ENCODE data around the gene FARS2. TPM values are rescaled to one million over a fixed set of nuclear protein-coding genes. Genes with fewer than 3 reads are reported as not detected.
A peak's percentile ranks its signal among the peaks of the same experiment; 100 is the strongest.

The FARS2 gene
- total RNA-seq, 4 donors from 2014 or later, result 16.4 to 26.1 (median 21.4) TPM

GRCh38 chr6:5671601-5672559 is 410.6 kb downstream of the FARS2 start:
- TF ChIP-seq EP300 (IDR thresholded peaks at IDR 0.05) (no peak), POLR2A (IDR thresholded peaks at IDR 0.05) (no peak), CTCF (IDR thresholded peaks at IDR 0.05) (no peak)
- WGBS, 2 donors, result 88 to 90% methylated on average over 22 of the region's 22 CpGs
- H3K27ac ChIP-seq, result peak overlapping the region in 1 of 4 donors; percentile 8
- DNase-seq (ENCODE audit: low spot score in 2 of 2), result no peak
- H3K4me1 ChIP-seq, result peaks cover 0 to 29% (median 3%) of the 10 kb centered on the region in 4 donors
- no peaks in the 10 kb centered on the region for H3K27me3 ChIP-seq
- no peaks in the 10 kb centered on the region for H3K9me3 ChIP-seq
- H3K36me3 ChIP-seq, result no peaks in the 10 kb centered on the region
- H3K4me3 ChIP-seq, result no peak overlapping the region

GRCh38 chr6:5672581-5673011 is 411.3 kb downstream of the FARS2 start:
- 55 to 61% methylated on average over 3 of the region's 3 CpGs for WGBS, 2 donors
- Histone ChIP-seq H3K9me3 (no peaks in the 10 kb centered on the region), H3K36me3 (no peaks in the 10 kb centered on the region), H3K27me3 (no peaks in the 10 kb centered on the region), H3K4me1 (peaks cover 0 to 29% (median 3%) of the 10 kb centered on the region in 4 donors), H3K4me3 (no peak overlapping the region), H3K27ac (peak overlapping the region in 1 of 4 donors; percentile 8)
- DNase-seq (ENCODE audit: low spot score in 2 of 2), result no peak
- no peak for TF ChIP-seq EP300 (IDR thresholded peaks at IDR 0.05)

GRCh38 chr6:5673019-5673790 is 411.9 kb downstream of the FARS2 start:
- Histone ChIP-seq H3K36me3 (no peaks in the 10 kb centered on the region), H3K27ac (no peak overlapping the region), H3K9me3 (no peaks in the 10 kb centered on the region), H3K27me3 (no peaks in the 10 kb centered on the region), H3K4me1 (peaks cover 0 to 29% (median 3%) of the 10 kb centered on the region in 4 donors), H3K4me3 (no peak overlapping the region)
- DNase-seq (ENCODE audit: low spot score in 2 of 2), result no peak
- no peak for TF ChIP-seq CTCF (IDR thresholded peaks at IDR 0.05)
- TF ChIP-seq EP300 (IDR thresholded peaks at IDR 0.05), result peak in 1 of 2 donors; percentile 12
- no peak for TF ChIP-seq POLR2A (IDR thresholded peaks at IDR 0.05)
- 74 to 79% methylated on average over 12 to 13 of the region's 13 CpGs for WGBS, 2 donors

GRCh38 chr6:5674141-5674540 is 412.8 kb downstream of the FARS2 start:
- peaks cover 0 to 29% (median 3%) of the 10 kb centered on the region in 4 donors for H3K4me1 ChIP-seq
- no peak for DNase-seq (ENCODE audit: low spot score in 2 of 2)
- TF ChIP-seq POLR2A (IDR thresholded peaks at IDR 0.05) (no peak), EP300 (IDR thresholded peaks at IDR 0.05) (no peak), CTCF (IDR thresholded peaks at IDR 0.05) (no peak)
- H3K27ac ChIP-seq, result no peak overlapping the region
- no peaks in the 10 kb centered on the region for H3K27me3 ChIP-seq
- H3K9me3 ChIP-seq, result no peaks in the 10 kb centered on the region
- H3K4me3 ChIP-seq, result no peak overlapping the region
- H3K36me3 ChIP-seq, result no peaks in the 10 kb centered on the region
- WGBS, 2 donors, result 53 to 65% methylated on average over 3 of the region's 3 CpGs

- Histone ChIP-seq H3K9me3 (no peaks in the 10 kb centered on the region), H3K27me3 (no peaks in the 10 kb centered on the region), H3K27ac (no peak overlapping the region), H3K4me1 (peaks cover 0 to 29% (median 3%) of the 10 kb centered on the region in 4 donors), H3K36me3 (no peaks in the 10 kb centered on the region), H3K4me3 (no peak overlapping the region)
- WGBS, 2 donors, result 45 to 49% methylated on average over 2 of the region's 2 CpGs
- TF ChIP-seq CTCF (IDR thresholded peaks at IDR 0.05) (no peak), EP300 (IDR thresholded peaks at IDR 0.05) (peak in 1 of 2 donors; percentile 42), POLR2A (IDR thresholded peaks at IDR 0.05) (no peak)
- DNase-seq (ENCODE audit: low spot score in 2 of 2), result no peak
Measured at GRCh38 chr6:5674721-5675120, 413.4 kb downstream of the FARS2 start.
